NT2/D1 (cell line): ENCODE data around the gene CD69.

ENCODE experiments used
- YY1 ChIP-seq: IDR thresholded peaks from 2 replicates; pipeline ENCODE4 v1.6.1; 2011; ENCODE audit not compliant: insufficient read length, insufficient read depth
- ZNF274 ChIP-seq: IDR thresholded peaks from 2 replicates; pipeline ENCODE4 v1.6.1; 2011; ENCODE audit warnings: mild to moderate bottlenecking, low read depth, low read length

DNA sequence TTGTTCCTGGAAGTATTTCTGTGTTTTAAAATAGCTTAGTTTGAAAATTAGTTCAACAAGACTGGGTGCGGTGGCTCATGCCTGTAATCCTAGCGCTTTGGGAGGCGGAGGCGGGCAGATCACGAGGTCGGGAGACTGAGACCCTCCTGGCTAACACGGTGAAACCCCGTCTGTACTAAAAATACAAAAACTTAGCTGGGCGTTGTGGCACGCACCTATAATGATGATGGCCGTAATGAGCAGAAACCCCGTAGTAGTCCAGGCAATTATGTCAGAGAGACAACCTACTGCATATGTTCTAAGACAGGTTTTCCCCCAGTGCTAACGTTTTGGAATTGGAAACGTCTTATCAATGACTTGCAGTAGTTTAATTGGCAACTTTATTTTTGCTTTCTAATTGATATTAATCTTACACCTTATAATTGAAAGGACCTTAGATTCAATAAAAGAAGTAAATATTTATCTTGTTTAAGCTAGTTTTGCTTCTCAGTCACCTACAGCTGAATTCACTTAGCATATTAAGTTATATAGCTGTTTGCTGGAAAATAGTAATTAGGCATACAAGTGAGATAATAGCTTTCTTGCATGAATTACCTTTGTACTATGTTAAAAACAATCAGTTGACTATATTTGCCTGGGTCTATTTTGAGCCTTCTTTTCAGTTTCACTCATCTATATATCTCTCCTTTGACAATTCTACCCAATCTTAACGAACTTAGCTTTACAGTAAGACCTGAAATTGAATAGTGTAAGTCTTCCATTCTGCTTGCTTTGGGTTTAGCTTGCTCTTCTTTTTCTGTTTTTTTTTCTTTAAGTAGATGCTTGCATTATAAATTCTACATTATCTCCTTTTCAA is 43.4 kb downstream of the CD69 start:
- TF ChIP-seq ZNF274 (no peak), YY1 (no peak)
